ENCODE results near the gene CRELD2. TPM values are rescaled to one million over a fixed set of nuclear protein-coding genes. Genes with fewer than 3 reads are reported as not detected.

CRELD2 gene
- total and polyA plus RNA-seq, 2 of the 8 experiments (the other 6 are each of a cell fraction or from before 2014, with no cell fraction given): 24.5 to 36.6 TPM

- no peak overlapping the region for H3K4me3 ChIP-seq (ENCODE audit: extremely low read depth in 1 of 4, insufficient read depth in 2 of 4, low read depth in 3 of 4, low read length in 4 of 4)
- peaks cover 9 to 19% of the 10 kb centered on the region in 2 experiments for H4K20me1 ChIP-seq (replicated peaks in 1 of 2; ENCODE audit: control insufficient read depth in 1 of 2, insufficient read depth in 2 of 2, low read length in 2 of 2)
- H3K79me2 ChIP-seq (ENCODE audit: control insufficient read depth in 1 of 2, insufficient read depth in 2 of 2, low read length in 2 of 2): peaks cover 7 to 77% of the 10 kb centered on the region in 2 experiments
- no peak overlapping the region for H3K23ac ChIP-seq (ENCODE audit: insufficient read length)
- DNase-seq (ENCODE audit: low read depth in 1 of 2, low spot score in 2 of 2) (no peak), FAIRE-seq (no peak)
- H2BK12ac ChIP-seq (ENCODE audit: low read depth, low read length): no peak overlapping the region
- no peaks in the 10 kb centered on the region for H3K4me1 ChIP-seq (replicated peaks in 1 of 4; ENCODE audit: control insufficient read depth in 3 of 4, insufficient read depth in 4 of 4, low read length in 3 of 4)
- H3K23me2 ChIP-seq (ENCODE audit: low read depth, low read length): no peaks in the 10 kb centered on the region
- H3K4me2 ChIP-seq (ENCODE audit: insufficient read depth in 1 of 2, low read depth in 2 of 2, low read length in 2 of 2): no peak overlapping the region
- H2BK120ac ChIP-seq (replicated peaks; ENCODE audit: low read depth, low read length): no peak overlapping the region
- H4K8ac ChIP-seq (ENCODE audit: extremely low read depth, insufficient read depth, low read length): no peak overlapping the region
- no peak overlapping the region for H2BK5ac ChIP-seq (ENCODE audit: low read depth, low read length)
- no peak overlapping the region for H3K4ac ChIP-seq (replicated peaks; ENCODE audit: insufficient read length, low read depth, low read length)
- no peak overlapping the region for H3K18ac ChIP-seq (ENCODE audit: extremely low read depth, low read length)
- H3K36me3 ChIP-seq (ENCODE audit: control insufficient read depth in 2 of 4, insufficient read depth in 4 of 4, low read length in 3 of 4): peaks cover 0 to 6% (median 0%) of the 10 kb centered on the region in 4 experiments; a peak in 3 of 8 replicates
- WGBS, 2 experiments (ENCODE audit: extremely low coverage in 1 of 2, insufficient coverage in 1 of 2, insufficient read length in 1 of 2, insufficient replicate concordance in 2 of 2, low coverage in 1 of 2, low lambda C conversion rate in 2 of 2, missing lambda C conversion rate in 1 of 2): 89% methylated on average over 6 of the region's 7 CpGs; no CpG with 5 or more reads in 1 of the 2 experiments
- H4K5ac ChIP-seq (ENCODE audit: insufficient read length, low read depth, low read length): no peak overlapping the region
- peaks cover 13% of the 10 kb centered on the region for H3K79me1 ChIP-seq (ENCODE audit: low read depth, low read length)
- H3K14ac ChIP-seq (ENCODE audit: insufficient read length): no peak overlapping the region
- ChIA-PET POLR2A (ENCODE audit: partially characterized antibody) (interaction anchor here (0.6 kb wide), 1 partner anchor 154 kb away, joined by 3 read pairs; no protein-coding TSS in a partner anchor), CTCF (ENCODE audit: partially characterized antibody) (interaction anchor here (0.9 to 3.0 kb wide), 2 partner anchors 10 to 22 kb away, joined by 3 to 9 read pairs; no protein-coding TSS in a partner anchor)
- H2AFZ ChIP-seq (ENCODE audit: low read length): no peak overlapping the region
- no peak overlapping the region for H4K91ac ChIP-seq (replicated peaks; ENCODE audit: insufficient read length, low read length)
- no peaks in the 10 kb centered on the region for H3K27me3 ChIP-seq (replicated peaks in 1 of 4; ENCODE audit: control insufficient read depth in 3 of 4, extremely low read depth in 1 of 4, insufficient read depth in 3 of 4, low read length in 3 of 4)
- no peak overlapping the region for H2BK20ac ChIP-seq (ENCODE audit: low read length)
- no peak overlapping the region for H2BK15ac ChIP-seq (ENCODE audit: low read length)
- no peak overlapping the region for H3K27ac ChIP-seq (ENCODE audit: low read depth, low read length)
- no peak overlapping the region for H3K9ac ChIP-seq (replicated peaks in 1 of 4; ENCODE audit: extremely low read depth in 1 of 4, low read depth in 3 of 4, low read length in 3 of 4)
- peaks cover 4 to 6% of the 10 kb centered on the region in 2 experiments for H3K9me3 ChIP-seq (ENCODE audit: insufficient read depth in 2 of 2, low read depth in 1 of 2, low read length in 1 of 2)
- H3K56ac ChIP-seq (replicated peaks; ENCODE audit: insufficient read length, low read depth, low read length): no peak overlapping the region
- no peak overlapping the region for H2AK5ac ChIP-seq (ENCODE audit: low read depth, low read length)
- no peak for TF ChIP-seq ZNF274 (IDR thresholded peaks at IDR 0.05; ENCODE audit: borderline replicate concordance, extremely low read depth, low read length)
- TF ChIP-seq JUND (IDR thresholded peaks at IDR 0.05; ENCODE audit: low read length): no peak
- TF ChIP-seq GABPA (IDR thresholded peaks at IDR 0.05; ENCODE audit: borderline replicate concordance, insufficient read depth, low read length): no peak
- TF ChIP-seq FOSL1 (IDR thresholded peaks at IDR 0.05; ENCODE audit: insufficient read depth, low read depth, low read length): no peak
- no peak for TF ChIP-seq SIX5 (IDR thresholded peaks at IDR 0.05; ENCODE audit: low read depth, low read length)
- no peak for TF ChIP-seq GTF2F1 (IDR thresholded peaks at IDR 0.05; ENCODE audit: borderline replicate concordance, low read depth, low read length)
- no peak for TF ChIP-seq POLR2A (IDR thresholded peaks at IDR 0.05; ENCODE audit: control extremely low read depth in 1 of 2, low read depth in 2 of 2, low read length in 2 of 2)
- TF ChIP-seq KDM1A (IDR thresholded peaks at IDR 0.05; ENCODE audit: borderline replicate concordance, low read length): no peak
- TF ChIP-seq CBX5 (IDR thresholded peaks at IDR 0.05; ENCODE audit: low read depth, low read length): no peak
- no peak for TF ChIP-seq E2F6 (IDR thresholded peaks at IDR 0.05)
- TF ChIP-seq CREB1 (IDR thresholded peaks at IDR 0.05): no peak
- no peak for TF ChIP-seq CHD1 (IDR thresholded peaks at IDR 0.05; ENCODE audit: low read depth, low read length)
- TF ChIP-seq CBX8 (IDR thresholded peaks at IDR 0.05; ENCODE audit: borderline replicate concordance, low read depth, low read length): no peak
- TF ChIP-seq ATF3 (IDR thresholded peaks at IDR 0.05; ENCODE audit: insufficient read depth, low read depth, low read length): no peak
Observed at GRCh38 chr22:49872347-49872746, 46.1 kb upstream of the CRELD2 start.
